ENCODE results near the gene DUSP23. TPM values are rescaled to one million over a fixed set of nuclear protein-coding genes. Genes with fewer than 3 reads are reported as not detected.

DUSP23 gene
- total RNA-seq, 1 experiment from 2014 or later = 35.2 TPM

- ChIA-PET POLR2A (no interaction called here), CTCF (interaction anchor here (1.0 to 6.0 kb wide), 13 partner anchors 13 to 267 kb away, joined by 3 to 41 read pairs (median 6); partner anchors contain the start of genes DUSP23 and VSIG8)
- H3K9me3 Mint-ChIP-seq = no peaks in the 10 kb centered on the region
- no peak overlapping the region for H3K4me3 Mint-ChIP-seq
- ATAC-seq (no peak), DNase-seq (ENCODE audit: low spot score) (no peak)
- TF ChIP-seq E2F4 (CRISPR knock-in tag; IDR thresholded peaks at IDR 0.05; ENCODE audit: borderline replicate concordance, low read depth) = no peak
- H3K27ac Mint-ChIP-seq = no peak overlapping the region; the same call in 1 of the 2 replicates
- H3K27me3 Mint-ChIP-seq (ENCODE audit: low read depth) = peaks cover 20% of the 10 kb centered on the region
- H3K4me1 Mint-ChIP-seq = peaks cover 5% of the 10 kb centered on the region
- no peaks in the 10 kb centered on the region for H3K36me3 Mint-ChIP-seq
Observed at GRCh38 chr1:159828581-159829272, 48.0 kb downstream of the DUSP23 start.

- Mint-ChIP-seq H3K4me1 (peaks cover 5% of the 10 kb centered on the region), H3K27ac (no peak overlapping the region; the same call in 1 of the 2 replicates), H3K4me3 (no peak overlapping the region), H3K36me3 (no peaks in the 10 kb centered on the region), H3K9me3 (no peaks in the 10 kb centered on the region), H3K27me3 (ENCODE audit: low read depth) (peaks cover 22% of the 10 kb centered on the region)
- DNase-seq (ENCODE audit: low spot score) = peak; percentile 67
- ATAC-seq = peak; percentile 96
- TF ChIP-seq ZNF425 (CRISPR knock-in tag; conservative IDR thresholded peaks at IDR 0.05) (no peak), RORB (CRISPR knock-in tag; IDR thresholded peaks at IDR 0.05) (no peak), RELA (CRISPR knock-in tag; IDR thresholded peaks at IDR 0.05; ENCODE audit: borderline replicate concordance) (no peak), CTCF (IDR thresholded peaks at IDR 0.05) (peak; percentile 18; the same call in 1 of the 2 replicates)
- ChIA-PET POLR2A (interaction anchor here (0.5 kb wide), 1 partner anchor 12 kb away, joined by 6 read pairs; no protein-coding TSS in a partner anchor), CTCF (interaction anchor here (0.6 to 6.0 kb wide), 20 partner anchors 12 to 267 kb away, joined by 3 to 41 read pairs (median 4); partner anchors contain the start of genes DUSP23 and VSIG8)
Observed at GRCh38 chr1:159829273-159829634, 48.5 kb downstream of the DUSP23 start.

GRCh38 chr1:159829822-159830465, 49.2 kb downstream of the DUSP23 start:
- POLR2A ChIA-PET = interaction anchor here (0.5 kb wide), 1 partner anchor 12 kb away, joined by 6 read pairs; no protein-coding TSS in a partner anchor
- H3K27me3 Mint-ChIP-seq (ENCODE audit: low read depth) = peaks cover 18% of the 10 kb centered on the region
- no peak overlapping the region for H3K4me3 Mint-ChIP-seq
- TF ChIP-seq ERG (CRISPR knock-in tag; IDR thresholded peaks at IDR 0.05) = no peak
- TF ChIP-seq CDX4 (CRISPR knock-in tag; IDR thresholded peaks at IDR 0.05; ENCODE audit: borderline replicate concordance) = no peak
- no peak for TF ChIP-seq MLX (CRISPR knock-in tag; IDR thresholded peaks at IDR 0.05)
- no peak for TF ChIP-seq NR1H2 (CRISPR knock-in tag; IDR thresholded peaks at IDR 0.05)
- peaks cover 5% of the 10 kb centered on the region for H3K4me1 Mint-ChIP-seq
- H3K36me3 Mint-ChIP-seq = no peaks in the 10 kb centered on the region
- DNase-seq (ENCODE audit: low spot score) (no peak), ATAC-seq (no peak)
- CTCF ChIA-PET = interaction anchor here (0.6 to 6.0 kb wide), 20 partner anchors 12 to 266 kb away, joined by 3 to 41 read pairs (median 4); partner anchors contain the start of genes DUSP23 and VSIG8
- H3K27ac Mint-ChIP-seq = no peak overlapping the region
- H3K9me3 Mint-ChIP-seq = no peaks in the 10 kb centered on the region

Data from WTC11 (cell line).